Measurements from ENCODE around the gene PRKAG2. TPM values are rescaled to one million over a fixed set of nuclear protein-coding genes. Genes with fewer than 3 reads are reported as not detected.

The PRKAG2 gene
- total and polyA plus RNA-seq, 10 donors: 15.8 to 50.9 (median 32.8) TPM

GRCh38 chr7:151864081-151864480 is 12.8 kb downstream of the PRKAG2 start:
- Histone ChIP-seq H3K36me3 (peaks cover 0 to 15% (median 0%) of the 10 kb centered on the region in 6 donors), H3K27me3 (replicated peaks in 1 of 7) (no peaks in the 10 kb centered on the region), H3K9me3 (no peaks in the 10 kb centered on the region), H3K4me3 (no peak overlapping the region), H3K4me1 (peaks cover 0 to 43% (median 16%) of the 10 kb centered on the region in 6 donors), H3K27ac (peak overlapping the region in 1 of 8 donors; percentile 11)
- WGBS, 5 donors: 62 to 80% (median 68%) methylated on average over 10 of the region's 10 CpGs
- TF ChIP-seq CTCF (IDR thresholded peaks at IDR 0.05 in 8 of 11, conservative IDR thresholded peaks at IDR 0.05 in 3 of 11) (no peak), POLR2A (IDR thresholded peaks at IDR 0.05) (no peak), POLR2AphosphoS5 (IDR thresholded peaks at IDR 0.05) (no peak)
- intact Hi-C loops (cut with DNase I; ENCODE audit: low total_unique reads): no loop called here
- DNase-seq: peak; percentile 70

GRCh38 chr7:151863386-151864079 is 13.4 kb downstream of the PRKAG2 start:
- WGBS, 5 donors: 79 to 84% (median 83%) methylated on average over 10 to 11 of the region's 11 CpGs
- intact Hi-C loops (cut with DNase I; ENCODE audit: low total_unique reads): no loop called here
- peak; percentile 36 for DNase-seq
- Histone ChIP-seq H3K4me3 (no peak overlapping the region), H3K4me1 (peaks cover 0 to 40% (median 15%) of the 10 kb centered on the region in 6 donors), H3K27me3 (replicated peaks in 1 of 7) (no peaks in the 10 kb centered on the region), H3K36me3 (peaks cover 0 to 19% (median 0%) of the 10 kb centered on the region in 6 donors), H3K9me3 (no peaks in the 10 kb centered on the region), H3K27ac (no peak overlapping the region)
- TF ChIP-seq POLR2AphosphoS5 (IDR thresholded peaks at IDR 0.05) (no peak), CTCF (IDR thresholded peaks at IDR 0.05 in 8 of 11, conservative IDR thresholded peaks at IDR 0.05 in 3 of 11) (no peak), POLR2A (IDR thresholded peaks at IDR 0.05) (no peak)

GRCh38 chr7:151862606-151863381 is 14.1 kb downstream of the PRKAG2 start:
- DNase-seq: peak; percentile 65
- no peak overlapping the region for H3K27ac ChIP-seq
- peaks cover 0 to 32% (median 12%) of the 10 kb centered on the region in 6 donors for H3K4me1 ChIP-seq
- intact Hi-C loops (cut with DNase I; ENCODE audit: low total_unique reads): no loop called here
- TF ChIP-seq CTCF (IDR thresholded peaks at IDR 0.05 in 8 of 11, conservative IDR thresholded peaks at IDR 0.05 in 3 of 11) (no peak), POLR2A (IDR thresholded peaks at IDR 0.05) (no peak), POLR2AphosphoS5 (IDR thresholded peaks at IDR 0.05) (no peak)
- H3K9me3 ChIP-seq: no peaks in the 10 kb centered on the region
- no peaks in the 10 kb centered on the region for H3K27me3 ChIP-seq (replicated peaks in 1 of 7)
- WGBS, 5 donors: 93 to 97% (median 96%) methylated on average over 10 to 21 of the region's 21 CpGs
- no peak overlapping the region for H3K4me3 ChIP-seq
- H3K36me3 ChIP-seq: peaks cover 0 to 19% (median 0%) of the 10 kb centered on the region in 6 donors

GRCh38 chr7:151861881-151862280 is 15.0 kb downstream of the PRKAG2 start:
- H3K4me3 ChIP-seq: no peak overlapping the region
- intact Hi-C loops (cut with DNase I; ENCODE audit: low total_unique reads): no loop called here
- WGBS, 5 donors: 89 to 94% (median 93%) methylated on average over 9 of the region's 9 CpGs
- no peak overlapping the region for H3K27ac ChIP-seq
- TF ChIP-seq POLR2A (IDR thresholded peaks at IDR 0.05): no peak
- no peak for TF ChIP-seq POLR2AphosphoS5 (IDR thresholded peaks at IDR 0.05)
- TF ChIP-seq CTCF (IDR thresholded peaks at IDR 0.05 in 8 of 11, conservative IDR thresholded peaks at IDR 0.05 in 3 of 11): no peak
- H3K27me3 ChIP-seq (replicated peaks in 1 of 7): no peaks in the 10 kb centered on the region
- H3K9me3 ChIP-seq: no peaks in the 10 kb centered on the region
- H3K4me1 ChIP-seq: peaks cover 0 to 23% (median 10%) of the 10 kb centered on the region in 6 donors
- H3K36me3 ChIP-seq: peaks cover 0 to 16% (median 0%) of the 10 kb centered on the region in 6 donors
- DNase-seq: peak; percentile 66
